ENCODE results near the gene RPL14. TPM values are rescaled to one million over a fixed set of nuclear protein-coding genes. Genes with fewer than 3 reads are reported as not detected.

The RPL14 gene
- total RNA-seq, 3 donors from 2014 or later: 3,658 to 4,119 (median 4,117) TPM

DNA sequence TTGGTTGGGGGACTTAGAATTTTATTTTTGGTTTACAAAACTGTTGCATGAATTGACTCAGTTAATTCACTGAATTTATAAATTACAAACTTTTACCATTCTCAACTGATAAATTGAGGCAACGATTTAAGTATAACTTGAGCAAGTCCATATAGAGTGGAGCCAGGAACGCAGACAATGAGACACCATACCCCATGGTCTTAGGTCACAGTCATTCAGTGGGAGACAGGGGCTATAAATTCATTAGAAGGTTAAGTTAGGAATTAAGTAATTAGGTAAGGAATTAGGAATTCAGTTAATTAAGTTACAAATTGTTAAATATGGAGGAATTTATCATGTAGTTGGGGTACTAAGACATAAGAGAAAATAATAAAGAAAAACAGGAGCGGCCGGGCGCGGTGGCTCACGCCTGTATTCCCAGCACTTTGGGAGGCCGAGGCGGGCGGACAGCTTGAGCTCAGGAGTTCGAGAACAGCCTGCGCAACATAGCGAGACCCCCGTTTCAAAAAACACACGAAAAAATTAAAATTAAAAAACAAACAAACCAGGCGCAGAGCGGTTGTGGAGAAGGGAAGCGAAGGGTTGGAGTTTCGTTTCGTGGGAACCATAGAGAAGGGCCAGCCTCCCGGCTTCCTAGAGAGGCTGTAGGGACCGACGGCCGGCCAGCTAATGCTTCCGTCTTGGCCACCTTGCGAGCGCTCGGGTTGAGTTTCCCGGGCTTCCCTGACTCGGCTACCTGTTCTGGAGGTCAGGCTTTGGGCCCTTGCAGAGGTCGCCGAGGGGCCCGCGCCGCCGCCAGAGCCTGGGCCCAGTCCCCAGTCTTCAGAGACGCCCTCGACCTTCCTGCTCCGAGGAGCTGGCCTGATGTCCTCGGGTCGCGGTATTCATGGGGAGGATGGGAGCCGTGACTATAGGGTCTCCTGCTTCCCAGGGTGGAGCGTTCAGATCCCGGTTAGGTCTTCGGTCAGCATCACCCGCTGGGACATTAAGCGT, 19.6 kb downstream of the RPL14 start, which contains the start of gene ZNF619:
TSS of gene ZNF619 (plus strand) at position 645 of the 993 bp plus-strand sequence. CDS start 858 bp downstream, outside the sequence.
- H3K36me3 Mint-ChIP-seq (ENCODE audit: insufficient read depth): peaks cover 11% of the 10 kb centered on the region
- no peaks in the 10 kb centered on the region for H3K27me3 Mint-ChIP-seq (ENCODE audit: low read depth)
- H3K4me3 Mint-ChIP-seq: peak within 1 kb of the TSS; percentile 87
- no peaks in the 10 kb centered on the region for H3K9me3 Mint-ChIP-seq
- ATAC-seq (peak; percentile 81 to 89), DNase-seq (peak; percentile 50)
- peaks cover 20% of the 10 kb centered on the region for H3K4me1 Mint-ChIP-seq (ENCODE audit: low read depth)

DNA sequence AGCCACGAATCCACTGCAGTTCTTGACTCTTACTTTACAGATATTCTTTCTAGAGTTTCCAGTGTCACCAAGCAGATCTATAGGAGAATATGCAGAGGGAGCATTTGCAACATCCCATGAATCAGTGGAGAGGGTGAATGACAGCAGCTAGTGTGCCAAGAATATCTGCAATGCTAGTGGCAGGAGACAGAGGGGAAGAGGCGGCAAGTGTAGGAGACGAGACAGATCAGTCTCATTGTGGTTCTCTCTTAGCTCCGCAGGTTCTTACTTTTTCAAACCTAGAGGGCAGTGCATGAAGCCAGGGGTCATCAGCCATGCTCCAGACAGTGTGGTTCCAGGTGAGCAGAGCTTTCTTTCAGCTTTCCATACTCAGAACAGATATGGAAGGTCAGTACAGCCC, 20.5 kb downstream of the RPL14 start:
- H3K4me1 Mint-ChIP-seq (ENCODE audit: low read depth): peaks cover 26% of the 10 kb centered on the region
- peaks cover 17% of the 10 kb centered on the region for H3K36me3 Mint-ChIP-seq (ENCODE audit: insufficient read depth)
- peak overlapping the region; percentile 87 for H3K4me3 Mint-ChIP-seq
- no peaks in the 10 kb centered on the region for H3K9me3 Mint-ChIP-seq
- no peaks in the 10 kb centered on the region for H3K27me3 Mint-ChIP-seq (ENCODE audit: low read depth)
- ATAC-seq (peak in 1 of 2 donors; percentile 7), DNase-seq (no peak)

DNA sequence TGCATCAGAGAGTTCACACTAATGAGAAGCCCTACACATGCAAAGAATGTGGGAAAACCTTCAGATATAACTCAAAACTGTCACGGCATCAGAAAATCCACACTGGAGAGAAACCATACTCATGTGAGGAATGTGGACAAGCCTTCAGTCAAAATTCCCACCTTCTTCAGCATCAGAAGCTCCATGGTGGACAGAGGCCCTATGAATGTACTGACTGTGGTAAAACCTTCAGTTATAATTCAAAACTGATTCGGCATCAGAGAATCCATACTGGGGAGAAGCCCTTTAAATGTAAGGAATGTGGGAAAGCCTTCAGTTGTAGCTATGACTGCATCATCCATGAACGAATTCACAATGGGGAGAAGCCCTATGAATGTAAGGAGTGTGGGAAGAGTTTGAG, 30.0 kb downstream of the RPL14 start:
- H3K36me3 Mint-ChIP-seq (ENCODE audit: insufficient read depth): peaks cover 37% of the 10 kb centered on the region
- peaks cover 15% of the 10 kb centered on the region for H3K9me3 Mint-ChIP-seq
- no peaks in the 10 kb centered on the region for H3K27me3 Mint-ChIP-seq (ENCODE audit: low read depth)
- H3K4me3 Mint-ChIP-seq: no peak overlapping the region
- H3K4me1 Mint-ChIP-seq (ENCODE audit: low read depth): peaks cover 10% of the 10 kb centered on the region
- no peak for DNase-seq
- ATAC-seq: no peak

DNA sequence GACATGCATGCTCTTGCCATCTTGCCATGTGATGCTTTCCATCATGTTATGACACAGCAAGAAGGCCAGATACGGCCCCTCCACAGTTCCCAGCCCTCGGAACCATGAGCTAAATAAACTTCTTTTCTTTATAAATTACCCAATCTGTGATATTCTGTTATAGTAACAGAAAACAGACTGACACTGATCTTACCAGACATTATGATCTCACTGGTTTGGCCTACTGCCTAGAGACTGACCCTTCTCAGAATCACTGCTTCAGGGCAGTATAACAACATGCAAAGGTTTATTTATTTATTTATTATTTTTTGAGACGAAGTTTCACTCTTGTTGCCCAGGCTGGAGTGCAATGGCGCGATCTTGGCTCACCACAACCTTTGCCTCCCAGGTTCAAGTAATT, 33.8 kb downstream of the RPL14 start:
- ATAC-seq (no peak), DNase-seq (no peak)
- Mint-ChIP-seq H3K4me3 (no peak overlapping the region), H3K9me3 (peaks cover 15% of the 10 kb centered on the region), H3K4me1 (ENCODE audit: low read depth) (no peaks in the 10 kb centered on the region), H3K36me3 (ENCODE audit: insufficient read depth) (peaks cover 25% of the 10 kb centered on the region), H3K27me3 (ENCODE audit: low read depth) (no peaks in the 10 kb centered on the region)

DNA sequence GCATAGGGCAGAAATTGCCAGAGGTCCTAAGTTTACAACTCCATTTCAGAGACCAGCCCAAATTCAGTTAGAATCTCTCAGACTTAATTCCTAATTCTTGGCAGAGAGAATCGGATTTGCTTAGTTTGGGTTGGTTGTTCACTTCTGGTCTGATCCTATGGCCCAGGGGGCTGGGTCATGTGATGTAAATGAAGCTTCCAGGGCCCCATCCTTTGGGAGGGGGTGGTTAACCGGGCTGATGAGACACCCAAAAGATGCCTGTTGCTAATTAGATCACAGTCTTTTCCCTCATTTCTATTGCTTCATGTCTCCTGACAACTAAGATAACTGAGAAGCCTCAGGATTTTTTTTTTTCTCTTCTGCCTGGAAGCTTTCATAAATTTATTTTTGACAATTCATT, 37.6 kb downstream of the RPL14 start:
- DNase-seq (no peak), ATAC-seq (no peak)
- no peak overlapping the region for H3K4me3 Mint-ChIP-seq
- H3K4me1 Mint-ChIP-seq (ENCODE audit: low read depth): no peaks in the 10 kb centered on the region
- no peaks in the 10 kb centered on the region for H3K9me3 Mint-ChIP-seq
- H3K27me3 Mint-ChIP-seq (ENCODE audit: low read depth): no peaks in the 10 kb centered on the region
- peaks cover 3% of the 10 kb centered on the region for H3K36me3 Mint-ChIP-seq (ENCODE audit: insufficient read depth)

DNA sequence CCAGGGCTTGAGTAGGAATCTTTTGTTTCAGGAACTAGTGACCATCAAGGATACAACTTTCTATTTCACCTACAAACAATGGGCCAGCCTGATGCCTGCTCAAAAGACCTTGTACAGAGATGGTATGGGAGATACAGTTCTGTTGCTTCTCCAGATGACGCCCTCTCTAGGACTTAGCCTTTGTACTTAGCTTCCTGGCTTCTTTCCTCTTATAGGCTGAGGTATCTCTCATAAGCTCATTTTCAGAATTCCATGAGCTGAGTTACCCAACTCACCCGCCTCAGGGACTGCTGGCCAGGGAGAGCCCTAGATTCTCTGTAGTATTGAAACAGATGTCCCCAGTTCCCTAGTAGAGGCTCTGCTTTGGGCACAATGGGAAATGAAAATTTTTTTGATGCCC, 40.1 kb downstream of the RPL14 start:
- Mint-ChIP-seq H3K9me3 (no peaks in the 10 kb centered on the region), H3K27me3 (ENCODE audit: low read depth) (no peaks in the 10 kb centered on the region), H3K4me1 (ENCODE audit: low read depth) (no peaks in the 10 kb centered on the region), H3K4me3 (no peak overlapping the region), H3K36me3 (ENCODE audit: insufficient read depth) (no peaks in the 10 kb centered on the region)
- no peak for DNase-seq
- ATAC-seq: no peak

DNA sequence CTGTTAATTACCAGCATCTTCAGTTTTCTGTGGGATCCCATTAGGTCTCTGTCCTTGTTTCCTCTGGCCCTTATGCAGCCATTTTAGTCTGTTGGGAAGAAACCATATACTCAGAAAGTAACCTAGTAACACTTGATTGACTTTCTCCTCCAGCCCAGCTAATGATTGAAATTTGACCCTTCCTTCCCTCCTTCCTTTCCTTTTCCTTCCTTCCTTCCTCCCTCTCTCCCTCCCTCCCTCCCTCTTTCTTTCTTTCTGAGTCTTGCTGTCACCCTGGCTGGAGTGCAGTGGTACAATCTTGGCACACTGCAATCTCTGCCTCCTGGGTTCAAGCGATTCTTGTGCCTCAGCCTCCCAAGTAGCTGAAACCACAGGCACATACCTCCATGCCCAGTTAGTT, 42.8 kb downstream of the RPL14 start:
- Mint-ChIP-seq H3K36me3 (ENCODE audit: insufficient read depth) (no peaks in the 10 kb centered on the region), H3K9me3 (no peaks in the 10 kb centered on the region), H3K4me3 (no peak overlapping the region), H3K4me1 (ENCODE audit: low read depth) (peaks cover 4% of the 10 kb centered on the region), H3K27me3 (ENCODE audit: low read depth) (no peaks in the 10 kb centered on the region)
- DNase-seq (no peak), ATAC-seq (no peak)

DNA sequence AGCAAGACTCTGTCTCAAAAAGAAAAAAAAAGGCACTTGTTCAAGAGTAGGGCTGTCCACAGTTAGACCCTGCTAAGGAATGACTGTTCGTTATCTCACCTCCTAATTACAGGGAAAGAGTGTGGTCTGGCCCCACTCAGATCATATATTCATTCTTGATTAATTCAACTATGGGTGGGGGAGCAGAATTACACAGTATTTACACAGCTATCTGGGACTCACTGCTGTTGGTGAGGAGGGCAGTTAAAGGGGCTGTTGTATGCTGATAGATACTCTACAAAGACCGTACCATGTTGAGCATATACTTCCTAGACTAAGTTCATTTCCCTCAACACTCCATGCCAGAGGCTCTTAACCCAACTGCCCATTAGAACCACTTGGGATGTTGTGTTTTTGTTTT, 44.9 kb downstream of the RPL14 start:
- no peak for ATAC-seq
- Mint-ChIP-seq H3K36me3 (ENCODE audit: insufficient read depth) (no peaks in the 10 kb centered on the region), H3K9me3 (no peaks in the 10 kb centered on the region)

DNA sequence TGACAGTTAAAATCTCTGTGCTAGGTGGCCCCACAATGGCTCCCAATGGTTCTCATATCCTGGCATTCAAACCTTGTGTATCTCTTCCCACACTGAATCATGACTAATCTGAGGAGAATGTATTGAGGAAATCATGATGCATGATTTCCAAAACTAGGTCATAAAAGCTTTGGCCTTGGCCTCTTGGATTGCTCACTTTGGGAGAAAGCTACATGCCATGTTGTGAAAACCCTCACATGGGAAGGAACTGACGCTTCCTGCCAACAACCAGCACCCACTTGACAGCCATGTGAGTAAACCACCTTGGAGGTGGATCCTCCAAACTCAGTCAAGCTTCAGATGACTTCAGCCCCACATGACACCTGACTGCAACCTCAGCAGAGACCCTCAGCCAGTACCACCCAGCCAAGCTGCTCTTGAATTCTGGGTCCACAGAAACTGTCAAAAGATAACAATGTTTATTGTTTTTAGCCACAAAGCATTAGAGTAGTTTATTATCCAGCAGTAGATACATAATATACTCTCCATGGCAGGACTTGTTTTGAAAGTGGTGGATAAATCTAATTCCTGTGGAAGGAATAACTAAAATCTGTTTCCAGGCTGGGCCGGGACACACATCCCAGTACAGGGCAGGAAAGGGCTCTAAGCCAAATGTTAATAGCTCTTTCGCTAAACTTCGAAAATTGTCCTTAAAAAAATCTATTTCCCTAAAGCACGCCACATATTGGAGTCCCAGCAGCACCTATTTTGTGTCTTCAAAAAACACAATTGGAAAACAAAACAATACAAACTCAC, 47.7 kb downstream of the RPL14 start:
- no peaks in the 10 kb centered on the region for H3K27me3 Mint-ChIP-seq (ENCODE audit: low read depth)
- peak overlapping the region; percentile 91 for H3K4me3 Mint-ChIP-seq
- H3K4me1 Mint-ChIP-seq (ENCODE audit: low read depth): peaks cover 17% of the 10 kb centered on the region
- DNase-seq (no peak), ATAC-seq (no peak)
- H3K9me3 Mint-ChIP-seq: no peaks in the 10 kb centered on the region
- H3K36me3 Mint-ChIP-seq (ENCODE audit: insufficient read depth): no peaks in the 10 kb centered on the region

More for the DNA sequence above, 44.9 kb downstream of the RPL14 start:
- Mint-ChIP-seq H3K27me3 (ENCODE audit: low read depth) (no peaks in the 10 kb centered on the region), H3K4me1 (ENCODE audit: low read depth) (peaks cover 17% of the 10 kb centered on the region), H3K4me3 (no peak overlapping the region)
- no peak for DNase-seq

DNA sequence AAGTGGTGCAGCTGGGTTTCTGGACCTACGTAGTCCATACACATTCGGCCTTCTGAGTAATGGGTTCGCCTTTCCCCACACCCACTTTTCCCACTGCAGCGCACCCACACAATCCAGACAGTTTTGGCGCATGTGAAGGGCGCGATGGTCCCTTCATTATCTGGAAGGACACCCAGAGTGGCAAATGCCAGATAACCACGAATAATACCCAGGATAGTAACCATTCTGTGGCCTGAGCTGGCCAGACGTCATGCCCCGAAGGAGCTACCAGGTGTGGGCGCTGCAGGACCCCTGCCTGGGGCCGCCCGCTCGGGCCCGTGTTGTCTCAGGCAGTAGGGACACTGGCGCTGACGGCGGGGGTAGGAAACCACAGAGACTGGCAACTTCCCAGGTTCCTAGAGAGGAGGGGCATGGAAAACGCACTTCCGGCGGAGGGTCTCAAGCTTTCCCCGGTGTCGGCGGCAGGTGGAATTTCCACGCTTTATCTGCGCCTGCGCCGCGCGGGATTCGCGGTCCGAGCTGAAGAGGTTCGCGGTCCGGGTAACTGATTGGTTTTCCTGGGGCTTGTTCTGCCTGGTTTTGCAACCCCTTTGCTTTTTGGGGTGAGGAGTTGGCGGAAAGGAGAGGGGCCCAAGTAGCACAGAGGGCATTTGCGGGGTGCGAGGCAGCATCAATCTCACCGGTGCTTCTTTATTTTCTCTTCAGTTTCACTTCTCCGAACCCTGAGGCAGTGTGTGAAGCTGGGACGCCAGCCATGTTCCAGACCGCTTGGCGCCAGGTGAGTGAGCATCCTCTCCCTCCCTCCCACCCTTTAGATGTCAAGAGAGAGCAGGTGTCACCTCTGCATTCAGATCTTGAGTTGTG, 48.7 kb downstream of the RPL14 start, which contains the start of gene ZNF620:
TSS of gene ZNF620 (plus strand) at position 441 of the 864 bp plus-strand sequence. CDS start at position 755, 314 bp downstream.
- Mint-ChIP-seq H3K9me3 (no peaks in the 10 kb centered on the region), H3K36me3 (ENCODE audit: insufficient read depth) (peaks cover under 1% of the 10 kb centered on the region), H3K4me1 (ENCODE audit: low read depth) (peaks cover 17% of the 10 kb centered on the region)

DNA sequence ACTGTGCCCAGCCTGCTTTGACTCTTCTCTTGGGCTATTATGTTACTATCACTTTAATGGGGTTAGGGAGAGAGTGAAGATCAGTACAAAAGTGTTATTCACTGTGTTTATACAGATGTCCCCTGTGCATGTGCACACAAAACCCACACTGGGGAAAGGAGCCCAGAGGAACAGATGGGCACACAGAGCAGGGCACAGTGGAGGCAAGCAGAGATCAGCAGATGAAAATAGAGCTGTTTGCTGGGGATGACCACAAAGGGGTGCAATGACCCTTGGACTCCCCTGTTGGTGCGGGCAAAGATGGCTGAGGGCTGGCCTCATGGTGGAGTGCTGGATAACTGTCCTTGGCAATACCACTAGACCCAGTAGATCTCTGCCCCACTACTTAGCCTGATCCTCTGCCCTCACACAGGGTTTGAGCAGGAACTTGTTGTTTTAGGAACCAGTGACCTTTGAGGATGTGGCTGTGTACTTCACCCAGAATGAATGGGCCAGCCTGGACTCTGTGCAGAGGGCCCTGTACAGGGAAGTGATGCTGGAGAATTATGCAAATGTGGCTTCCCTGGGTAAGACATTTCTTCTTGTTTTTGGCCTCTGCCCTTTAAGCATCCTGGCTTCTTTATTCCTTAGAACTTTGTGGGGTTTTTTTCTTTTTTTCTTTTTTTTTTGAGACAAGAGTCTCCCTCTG, 54.0 kb downstream of the RPL14 start:
- no peaks in the 10 kb centered on the region for H3K9me3 Mint-ChIP-seq
- peaks cover 23% of the 10 kb centered on the region for H3K36me3 Mint-ChIP-seq (ENCODE audit: insufficient read depth)
- H3K4me1 Mint-ChIP-seq (ENCODE audit: low read depth): peaks cover 7% of the 10 kb centered on the region
- H3K27me3 Mint-ChIP-seq (ENCODE audit: low read depth): no peaks in the 10 kb centered on the region
- no peak overlapping the region for H3K4me3 Mint-ChIP-seq
- no peak for DNase-seq
- ATAC-seq: no peak

More for the DNA sequence above, 48.7 kb downstream of the RPL14 start, which contains the start of gene ZNF620:
- Mint-ChIP-seq H3K4me3 (peak within 1 kb of the TSS; percentile 91), H3K27me3 (ENCODE audit: low read depth) (no peaks in the 10 kb centered on the region)
- peak; percentile 52 for DNase-seq
- peak; percentile 73 to 79 for ATAC-seq

DNA sequence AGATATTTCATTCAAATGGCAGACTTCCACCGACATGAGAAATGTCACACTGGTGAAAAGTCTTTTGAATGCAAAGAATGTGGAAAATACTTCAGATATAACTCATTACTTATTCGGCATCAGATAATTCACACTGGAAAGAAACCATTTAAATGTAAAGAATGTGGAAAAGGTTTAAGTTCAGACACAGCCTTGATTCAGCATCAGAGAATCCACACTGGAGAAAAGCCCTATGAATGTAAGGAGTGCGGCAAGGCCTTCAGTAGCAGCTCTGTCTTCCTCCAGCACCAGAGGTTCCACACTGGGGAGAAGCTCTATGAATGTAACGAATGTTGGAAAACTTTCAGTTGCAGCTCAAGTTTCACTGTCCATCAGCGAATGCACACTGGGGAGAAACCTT, 59.1 kb downstream of the RPL14 start:
- Mint-ChIP-seq H3K36me3 (ENCODE audit: insufficient read depth) (peaks cover 23% of the 10 kb centered on the region), H3K9me3 (no peaks in the 10 kb centered on the region), H3K27me3 (ENCODE audit: low read depth) (no peaks in the 10 kb centered on the region), H3K4me1 (ENCODE audit: low read depth) (no peaks in the 10 kb centered on the region), H3K4me3 (no peak overlapping the region)
- ATAC-seq: no peak
- DNase-seq: no peak

DNA sequence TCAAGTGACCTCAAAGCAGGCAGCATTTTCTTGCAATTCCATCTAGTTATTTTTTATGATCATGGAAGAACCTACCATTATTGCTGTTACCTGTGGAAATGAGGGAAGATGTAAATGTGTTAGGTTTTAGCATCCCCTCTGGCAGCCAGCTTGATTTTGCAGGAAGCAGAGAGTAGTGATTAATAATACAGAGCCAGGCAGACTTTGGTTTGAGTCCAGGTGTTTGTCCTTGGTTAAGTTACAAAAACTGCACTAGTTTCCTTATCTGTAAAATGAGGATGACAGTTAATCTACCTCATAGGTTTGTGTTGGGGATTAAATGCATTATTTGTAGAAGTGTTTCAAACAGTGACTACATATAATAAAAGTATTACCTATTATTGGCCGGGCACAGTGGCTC, 60.9 kb downstream of the RPL14 start:
- Mint-ChIP-seq H3K4me1 (ENCODE audit: low read depth) (no peaks in the 10 kb centered on the region), H3K4me3 (no peak overlapping the region), H3K9me3 (no peaks in the 10 kb centered on the region), H3K36me3 (ENCODE audit: insufficient read depth) (peaks cover 17% of the 10 kb centered on the region), H3K27me3 (ENCODE audit: low read depth) (no peaks in the 10 kb centered on the region)
- ATAC-seq: no peak
- no peak for DNase-seq

All from activated T-cell treated with anti-CD3 and anti-CD28 coated beads, Interleukin-2, amount 50 U/mL, for 4 hours (primary cell).